GM12873 (cell line): ENCODE results near the gene TEKTIP1.

Experiments
- CTCF ChIP-seq: IDR thresholded peaks from 2 replicates; pipeline ENCODE4 v1.5.1; 2012; ENCODE audit warnings: low read depth, mild to moderate bottlenecking, moderate library complexity, low read length, control low read depth; ENCODE audit not compliant: insufficient read depth; ENCODE audit errors: missing control alignments

TEKTIP1 gene

GRCh38 chr19:3586127-3586626 is 47.2 kb downstream of the TEKTIP1 start:
- peak; percentile 60 for TF ChIP-seq CTCF

- no peak for TF ChIP-seq CTCF
Measured at GRCh38 chr19:3586707-3587346, 47.9 kb downstream of the TEKTIP1 start.

GRCh38 chr19:3589439-3589838 is 50.5 kb downstream of the TEKTIP1 start:
- TF ChIP-seq CTCF = no peak

GRCh38 chr19:3589949-3590348 is 51.0 kb downstream of the TEKTIP1 start:
- TF ChIP-seq CTCF = no peak

- TF ChIP-seq CTCF = no peak
Measured at GRCh38 chr19:3590991-3591659, 52.2 kb downstream of the TEKTIP1 start.

- no peak for TF ChIP-seq CTCF
Measured at GRCh38 chr19:3591876-3592613, 53.1 kb downstream of the TEKTIP1 start.

- no peak for TF ChIP-seq CTCF
Measured at GRCh38 chr19:3593156-3593555, 54.2 kb downstream of the TEKTIP1 start.
